SK-N-SH (cell line): Measurements from ENCODE around the gene KYAT1.

ENCODE experiments used
- CTCF ChIP-seq: fragments of 200-600 bp; sonication (generic); IDR thresholded peaks from 2 replicates; pipeline ENCODE4 v1.6.1; 2017; ENCODE audit warnings: antibody characterized with exemption, mild to moderate bottlenecking, moderate library complexity
- EP300 ChIP-seq, 2 experiments: IDR thresholded peaks; 2 replicates each; pipeline versions ENCODE4 v1.4.0 to v1.6.1; 2012; ENCODE audit warnings: borderline replicate concordance in 1 of 2, low read depth in 1 of 2, low read length in 1 of 2
- EZH2phosphoT487 ChIP-seq: fragments of 200-600 bp; sonication (generic); IDR thresholded peaks from 2 replicates; pipeline ENCODE4 v1.6.1; 2017; ENCODE audit warnings: low read depth, mixed run types, mild to moderate bottlenecking, antibody characterized with exemption, moderate library complexity, borderline replicate concordance

- TF ChIP-seq CTCF, result no peak
- no peak for TF ChIP-seq EP300 (IDR thresholded peaks at IDR 0.05; ENCODE audit: borderline replicate concordance in 1 of 2, low read depth in 1 of 2, low read length in 1 of 2)
- no peak for TF ChIP-seq EZH2phosphoT487
Measured at GRCh38 chr9:128792134-128792533, 89.6 kb downstream of the KYAT1 start.
